HG03432 (cell line): ENCODE data around the gene TBC1D26.
A peak's percentile ranks its signal among the peaks of the same experiment; 100 is the strongest.
"Not testable (repeated sequence)": the region's sequence is repeated elsewhere in the genome, so short reads cannot be mapped to it uniquely, and the experiment has no call there.

Source experiments
- ATAC-seq: cut with Tn5 transposase; IDR thresholded peaks from one replicate; pipeline ENCODE4 v1.9.1; 2021; ENCODE audit warnings: mild to moderate bottlenecking, moderate library complexity; ENCODE audit not compliant: unreplicated experiment

TBC1D26 gene

GRCh38 chr17:15731900-15732299 lies at the start of gene TBC1D26:
TBC1D26 (plus strand) TSS chr17:15732283; CDS start chr17:15735349, 3,066 bp downstream.
- not testable (repeated sequence) for ATAC-seq

DNA sequence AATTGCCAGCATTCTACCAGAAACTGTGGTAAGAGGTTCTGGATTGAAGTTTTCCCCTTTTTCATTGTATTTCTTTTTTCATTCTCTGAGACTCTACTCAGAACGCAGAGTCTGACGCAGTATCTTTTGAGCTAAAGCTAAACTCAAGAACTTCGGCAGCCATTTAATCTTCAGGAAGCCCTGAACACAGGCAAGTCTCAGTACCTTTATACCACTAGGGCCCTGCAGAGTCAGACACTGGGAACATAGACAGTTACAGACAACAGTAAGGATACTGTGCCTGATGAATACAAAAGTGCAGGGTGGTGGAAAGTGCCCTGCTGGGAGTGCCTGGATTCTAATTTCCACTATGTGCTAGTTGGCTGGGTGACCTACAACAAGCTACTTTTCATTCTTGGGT lies 48.9 kb upstream of the TBC1D26 start:
- not testable (repeated sequence) for ATAC-seq

- peak; percentile 97 for ATAC-seq
Observed at GRCh38 chr17:15683824-15684478, 48.1 kb upstream of the TBC1D26 start, which contains the start of gene TRIM16. TRIM16 (minus strand) TSS chr17:15684311; CDS start chr17:15651609, 32,702 bp downstream.

GRCh38 chr17:15687494-15687893 lies 44.6 kb upstream of the TBC1D26 start:
- not testable (repeated sequence) for ATAC-seq

GRCh38 chr17:15698967-15699366 lies 33.1 kb upstream of the TBC1D26 start:
- not testable (repeated sequence) for ATAC-seq

GRCh38 chr17:15699413-15699924 lies 32.6 kb upstream of the TBC1D26 start, which contains the start of gene ZNF286A:
ZNF286A (plus strand) TSS chr17:15699752; CDS start chr17:15700330, 578 bp downstream.
- peak; percentile 98 for ATAC-seq

- ATAC-seq = peak; percentile 10
Observed at GRCh38 chr17:15699937-15700336, 32.1 kb upstream of the TBC1D26 start.

DNA sequence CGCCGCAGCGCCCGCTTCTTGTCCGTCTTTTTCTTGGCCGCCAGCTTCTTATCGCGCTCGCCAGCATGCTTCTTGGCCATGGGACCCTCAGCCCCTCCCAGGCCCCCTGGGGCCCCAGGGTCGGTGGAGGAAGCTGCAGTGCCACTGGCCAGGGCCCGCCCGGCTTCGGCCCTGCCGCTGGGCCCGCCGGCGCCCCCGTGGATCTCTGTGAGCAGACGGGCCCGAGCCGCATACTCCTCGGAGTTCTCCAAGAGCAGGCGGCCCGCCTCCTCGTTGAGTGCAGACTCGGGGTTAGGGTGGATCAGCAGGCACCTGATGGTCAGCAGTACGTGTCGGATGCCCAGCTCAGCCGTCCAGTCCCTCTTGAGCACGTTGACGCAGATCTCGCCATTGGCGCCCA lies 27.8 kb upstream of the TBC1D26 start:
- not testable (repeated sequence) for ATAC-seq

DNA sequence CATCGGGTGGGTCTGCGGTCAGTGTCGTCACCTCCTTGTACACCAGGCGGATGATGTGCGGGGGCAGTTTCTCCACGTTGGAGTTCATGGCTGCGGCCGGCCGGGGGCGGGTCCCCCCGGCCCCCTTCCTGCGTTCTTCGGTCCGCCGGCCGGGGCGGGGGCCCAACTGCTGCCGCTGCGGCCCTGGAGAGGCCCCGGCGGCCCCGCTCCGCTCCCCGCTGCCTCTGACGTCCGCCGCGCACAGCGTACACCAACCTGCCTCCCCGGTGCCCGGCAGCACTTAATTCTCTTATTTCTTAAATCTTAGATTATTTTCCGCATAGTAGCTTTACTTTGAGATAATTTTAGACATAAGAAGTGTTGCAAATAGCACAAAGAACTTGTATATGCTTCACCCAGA lies 27.3 kb upstream of the TBC1D26 start:
- ATAC-seq = not testable (repeated sequence)

GRCh38 chr17:15708879-15709278 lies 23.2 kb upstream of the TBC1D26 start:
- not testable (repeated sequence) for ATAC-seq

- not testable (repeated sequence) for ATAC-seq
Observed at GRCh38 chr17:15716601-15717563, 15.2 kb upstream of the TBC1D26 start.

GRCh38 chr17:15730535-15730934 lies 1.5 kb upstream of the TBC1D26 start:
- not testable (repeated sequence) for ATAC-seq

- not testable (repeated sequence) for ATAC-seq
Observed at GRCh38 chr17:15733174-15733789, 1.2 kb downstream of the TBC1D26 start.

- ATAC-seq = not testable (repeated sequence)
Observed at GRCh38 chr17:15736578-15736977, 4.5 kb downstream of the TBC1D26 start.

DNA sequence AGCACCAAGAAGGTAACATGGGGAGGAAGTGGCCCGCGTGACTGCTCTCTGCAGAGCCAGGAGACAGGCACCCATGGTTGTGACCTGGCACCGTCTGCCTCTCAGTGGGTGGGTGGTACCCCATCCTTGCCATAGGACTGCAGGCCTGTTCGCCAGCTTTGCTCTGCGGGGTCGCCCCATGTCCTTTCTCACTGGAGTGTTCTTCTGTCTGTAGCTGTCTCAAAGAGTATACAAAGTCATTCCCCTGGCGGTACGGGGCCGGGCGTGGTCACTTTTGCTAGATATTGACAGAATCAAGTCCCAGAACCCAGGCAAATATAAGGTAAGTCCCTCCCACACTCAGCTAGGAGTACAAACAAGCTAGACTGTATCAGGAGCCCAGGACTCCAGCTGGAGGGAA lies 6.0 kb downstream of the TBC1D26 start:
- no peak for ATAC-seq

DNA sequence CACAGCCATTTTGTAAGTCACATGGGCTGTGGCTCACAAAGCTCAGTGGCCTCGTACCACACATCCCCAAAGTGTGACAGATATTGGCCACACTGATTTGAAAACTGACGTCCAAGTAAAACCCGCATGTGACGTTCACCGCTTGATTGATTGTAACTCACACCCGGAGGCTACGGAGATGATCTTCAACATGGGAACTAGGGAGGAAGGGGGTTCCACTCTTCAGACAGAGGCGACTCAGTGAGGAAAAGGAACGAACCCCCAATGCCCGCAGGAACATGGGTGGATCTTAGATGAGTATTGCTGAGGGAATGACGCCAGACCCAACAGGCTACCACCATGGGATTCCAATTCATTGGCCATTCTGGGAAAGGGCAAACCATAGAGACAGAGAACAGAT lies 7.2 kb downstream of the TBC1D26 start:
- not testable (repeated sequence) for ATAC-seq

DNA sequence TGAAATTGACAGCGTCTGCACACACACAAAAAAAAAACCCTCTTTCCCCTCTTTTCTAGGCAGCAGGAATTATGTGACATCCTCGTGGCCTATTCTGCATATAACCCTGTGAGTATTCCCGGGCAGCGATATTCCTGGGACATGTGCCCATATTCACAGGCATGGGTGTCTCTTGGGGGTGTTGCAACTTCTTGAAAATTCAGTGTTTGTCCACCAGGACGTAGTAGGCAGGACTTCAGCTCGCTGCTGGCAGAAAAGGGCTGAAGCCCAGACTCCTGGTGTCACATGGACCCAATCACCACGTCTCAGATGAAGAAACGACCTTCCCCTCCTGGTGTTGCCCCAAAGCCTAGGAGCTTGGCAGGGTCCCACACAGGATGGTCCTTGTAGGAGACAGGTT lies 8.0 kb downstream of the TBC1D26 start:
- not testable (repeated sequence) for ATAC-seq

- ATAC-seq = no peak
Observed at GRCh38 chr17:15740570-15741120, 8.6 kb downstream of the TBC1D26 start.

GRCh38 chr17:15741624-15742023 lies 9.5 kb downstream of the TBC1D26 start:
- ATAC-seq = no peak

- ATAC-seq = no peak
Observed at GRCh38 chr17:15742051-15742795, 10.1 kb downstream of the TBC1D26 start.
